Type B pancreatic cell (in vitro differentiated cells): ENCODE results near the gene VANGL2. TPM values are rescaled to one million over a fixed set of nuclear protein-coding genes. Genes with fewer than 3 reads are reported as not detected.

Experiments
- DNase-seq: peaks from one replicate; pipeline ENCODE4 v3.0.0; 2021; ENCODE audit warnings: mixed read lengths; ENCODE audit not compliant: unreplicated experiment; ENCODE audit errors: extremely low spot score
- H3K27ac Mint-ChIP-seq: 2 replicates; pipeline ENCODE4 v1.8.0; 2021; ENCODE audit warnings: mild to moderate bottlenecking, mixed read lengths
- H3K27me3 Mint-ChIP-seq: 2 replicates; pipeline ENCODE4 v1.8.0; 2021; ENCODE audit warnings: mixed read lengths
- H3K36me3 Mint-ChIP-seq: 2 replicates; pipeline ENCODE4 v1.8.0; 2021; ENCODE audit warnings: mixed read lengths
- H3K4me1 Mint-ChIP-seq: one replicate; pipeline ENCODE4 v1.8.0; 2021; ENCODE audit warnings: mixed read lengths; ENCODE audit not compliant: unreplicated experiment
- H3K4me3 Mint-ChIP-seq: 2 replicates; pipeline ENCODE4 v1.8.0; 2021; ENCODE audit warnings: mild to moderate bottlenecking, mixed read lengths
- H3K9me3 Mint-ChIP-seq: 2 replicates; pipeline ENCODE4 v1.8.0; 2021; ENCODE audit warnings: mixed read lengths
- total RNA-seq: library from RNA; stranded (reverse); gene quantifications from 2 replicates; pipeline ENCODE4 v1.2.1, GENCODE V29; 2021; ENCODE audit warnings: low replicate concordance
- TF ChIP-seq, protein P1 (sequence below): fragments of 200-600 bp; sonication (generic); conservative IDR thresholded peaks from 2 replicates; pipeline ENCODE4 v1.5.0; 2021; ENCODE audit warnings: antibody characterized with exemption, mild to moderate bottlenecking

VANGL2 gene
- total RNA-seq, 1 donor from 2014 or later = 67.3 TPM

DNA sequence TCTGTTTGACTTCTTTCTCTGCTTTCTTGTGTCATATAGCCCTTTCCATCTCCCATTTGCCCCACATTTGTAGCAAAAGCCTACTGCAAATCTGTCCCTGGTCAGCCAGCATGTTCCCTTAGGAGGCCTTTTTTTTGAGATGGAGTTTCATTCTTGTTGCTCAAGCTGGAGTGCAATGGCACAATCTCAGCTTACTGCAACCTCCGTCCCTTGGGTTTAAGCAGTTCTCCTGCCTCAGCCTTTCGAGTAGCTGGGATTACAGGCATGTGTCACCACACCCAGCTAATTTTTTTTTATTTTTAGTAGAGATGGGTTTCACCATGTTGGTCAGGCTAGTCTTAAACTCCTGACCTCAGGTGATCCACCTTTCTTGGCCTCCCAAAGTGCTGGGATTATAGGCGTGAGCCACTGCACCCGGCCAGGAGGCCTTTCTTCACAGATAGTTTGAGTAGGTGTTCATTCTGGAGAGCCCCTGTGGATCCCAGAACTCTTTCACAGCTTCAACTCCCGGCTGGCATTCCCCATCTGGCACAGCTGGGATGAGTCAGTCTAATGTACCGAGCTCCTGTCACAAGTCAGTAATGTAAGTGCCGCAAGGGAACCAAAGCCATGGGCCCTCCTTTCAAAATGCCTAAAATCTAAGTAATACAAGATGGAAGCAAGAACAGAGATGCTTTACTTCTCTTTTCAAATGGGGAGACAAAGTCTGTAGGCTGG is 42.9 kb upstream of the VANGL2 start:
- Mint-ChIP-seq H3K4me1 (peaks cover 6% of the 10 kb centered on the region), H3K4me3 (no peak overlapping the region), H3K27ac (no peak overlapping the region), H3K9me3 (no peaks in the 10 kb centered on the region), H3K36me3 (peaks cover 40% of the 10 kb centered on the region), H3K27me3 (no peaks in the 10 kb centered on the region)
- TF ChIP-seq, protein P1, sequence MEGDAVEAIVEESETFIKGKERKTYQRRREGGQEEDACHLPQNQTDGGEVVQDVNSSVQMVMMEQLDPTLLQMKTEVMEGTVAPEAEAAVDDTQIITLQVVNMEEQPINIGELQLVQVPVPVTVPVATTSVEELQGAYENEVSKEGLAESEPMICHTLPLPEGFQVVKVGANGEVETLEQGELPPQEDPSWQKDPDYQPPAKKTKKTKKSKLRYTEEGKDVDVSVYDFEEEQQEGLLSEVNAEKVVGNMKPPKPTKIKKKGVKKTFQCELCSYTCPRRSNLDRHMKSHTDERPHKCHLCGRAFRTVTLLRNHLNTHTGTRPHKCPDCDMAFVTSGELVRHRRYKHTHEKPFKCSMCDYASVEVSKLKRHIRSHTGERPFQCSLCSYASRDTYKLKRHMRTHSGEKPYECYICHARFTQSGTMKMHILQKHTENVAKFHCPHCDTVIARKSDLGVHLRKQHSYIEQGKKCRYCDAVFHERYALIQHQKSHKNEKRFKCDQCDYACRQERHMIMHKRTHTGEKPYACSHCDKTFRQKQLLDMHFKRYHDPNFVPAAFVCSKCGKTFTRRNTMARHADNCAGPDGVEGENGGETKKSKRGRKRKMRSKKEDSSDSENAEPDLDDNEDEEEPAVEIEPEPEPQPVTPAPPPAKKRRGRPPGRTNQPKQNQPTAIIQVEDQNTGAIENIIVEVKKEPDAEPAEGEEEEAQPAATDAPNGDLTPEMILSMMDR = no peak
- no peak for DNase-seq

DNA sequence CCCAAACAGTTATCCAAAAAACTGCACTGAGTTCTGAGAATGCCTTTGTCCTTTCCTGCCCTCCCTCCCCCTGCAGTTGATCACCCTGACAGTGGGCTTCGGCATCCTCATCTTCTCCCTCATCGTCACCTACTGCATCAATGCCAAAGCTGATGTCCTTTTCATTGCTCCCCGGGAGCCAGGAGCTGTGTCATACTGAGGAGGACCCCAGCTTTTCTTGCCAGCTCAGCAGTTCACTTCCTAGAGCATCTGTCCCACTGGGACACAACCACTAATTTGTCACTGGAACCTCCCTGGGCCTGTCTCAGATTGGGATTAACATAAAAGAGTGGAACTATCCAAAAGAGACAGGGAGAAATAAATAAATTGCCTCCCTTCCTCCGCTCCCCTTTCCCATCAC is 42.3 kb upstream of the VANGL2 start:
- no peak overlapping the region for H3K4me3 Mint-ChIP-seq

DNA sequence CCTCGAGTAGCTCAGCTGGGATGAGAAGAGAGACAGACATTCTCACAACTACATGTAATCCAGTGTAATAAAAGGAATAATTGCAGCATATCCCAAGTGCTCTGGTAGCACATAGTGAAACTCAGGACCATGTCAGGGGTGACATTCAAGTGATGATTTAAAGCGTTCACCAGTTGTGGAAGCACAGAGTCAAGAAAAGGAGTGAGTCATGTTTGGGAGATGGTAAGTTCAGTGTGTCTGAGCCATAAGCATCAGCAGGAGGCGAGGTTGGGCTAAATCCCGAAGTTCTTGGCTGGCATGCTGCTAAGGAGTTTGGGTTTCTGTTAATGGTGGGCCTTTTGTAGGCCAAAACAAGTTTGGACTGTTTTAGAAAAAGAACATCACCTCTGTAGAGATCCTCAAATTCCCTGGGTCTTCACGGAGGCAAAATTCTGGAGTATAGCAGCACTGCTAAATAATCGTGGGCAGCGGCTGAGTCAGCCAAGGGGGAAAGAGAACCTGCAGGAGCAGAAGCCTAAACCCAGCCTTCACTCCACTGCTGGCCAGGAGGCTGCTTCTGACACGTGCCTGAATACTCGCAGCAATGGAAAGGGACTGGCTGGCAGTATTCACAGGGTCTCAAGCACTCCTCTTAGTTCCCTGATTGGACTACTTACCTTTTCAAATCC is 40.7 kb upstream of the VANGL2 start:
- TF ChIP-seq, protein P1 = no peak
- H3K4me3 Mint-ChIP-seq = no peak overlapping the region
- peaks cover 36% of the 10 kb centered on the region for H3K36me3 Mint-ChIP-seq
- no peaks in the 10 kb centered on the region for H3K9me3 Mint-ChIP-seq
- peak; percentile 18 for DNase-seq
- H3K4me1 Mint-ChIP-seq = peaks cover 15% of the 10 kb centered on the region
- H3K27ac Mint-ChIP-seq = no peak overlapping the region
- H3K27me3 Mint-ChIP-seq = no peaks in the 10 kb centered on the region

More for the DNA sequence above, 42.3 kb upstream of the VANGL2 start:
- TF ChIP-seq, protein P1 = no peak
- DNase-seq = no peak
- Mint-ChIP-seq H3K36me3 (peaks cover 40% of the 10 kb centered on the region), H3K27me3 (no peaks in the 10 kb centered on the region), H3K27ac (no peak overlapping the region), H3K9me3 (no peaks in the 10 kb centered on the region), H3K4me1 (peaks cover 11% of the 10 kb centered on the region)

DNA sequence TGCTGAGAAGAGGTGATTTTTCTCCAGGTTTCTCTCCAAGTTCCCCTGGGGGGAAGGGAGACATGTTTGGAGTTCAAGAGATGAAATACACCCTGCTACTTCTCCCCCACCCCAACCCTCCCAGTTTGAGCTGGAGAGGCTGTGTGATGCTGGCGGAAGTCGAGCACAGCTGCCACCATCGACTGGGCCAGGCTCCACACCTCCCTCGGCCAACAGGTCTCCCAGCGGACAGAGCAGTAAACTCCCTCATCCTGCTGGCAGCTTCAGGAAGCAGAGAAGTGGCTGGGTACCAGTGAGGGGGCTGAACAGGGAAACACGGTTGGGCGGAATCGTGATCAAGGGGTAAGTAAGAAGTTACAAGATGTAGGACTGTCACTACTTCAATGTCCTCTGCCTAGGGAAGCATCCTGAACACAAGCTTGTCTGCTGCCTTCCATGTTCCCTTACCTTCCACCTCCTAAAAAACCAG is 40.1 kb upstream of the VANGL2 start:
- peaks cover 15% of the 10 kb centered on the region for H3K4me1 Mint-ChIP-seq
- H3K27me3 Mint-ChIP-seq = no peaks in the 10 kb centered on the region
- H3K36me3 Mint-ChIP-seq = peaks cover 34% of the 10 kb centered on the region
- no peaks in the 10 kb centered on the region for H3K9me3 Mint-ChIP-seq
- DNase-seq = peak; percentile 47
- TF ChIP-seq, protein P1 = no peak
- no peak overlapping the region for H3K4me3 Mint-ChIP-seq
- H3K27ac Mint-ChIP-seq = no peak overlapping the region

DNA sequence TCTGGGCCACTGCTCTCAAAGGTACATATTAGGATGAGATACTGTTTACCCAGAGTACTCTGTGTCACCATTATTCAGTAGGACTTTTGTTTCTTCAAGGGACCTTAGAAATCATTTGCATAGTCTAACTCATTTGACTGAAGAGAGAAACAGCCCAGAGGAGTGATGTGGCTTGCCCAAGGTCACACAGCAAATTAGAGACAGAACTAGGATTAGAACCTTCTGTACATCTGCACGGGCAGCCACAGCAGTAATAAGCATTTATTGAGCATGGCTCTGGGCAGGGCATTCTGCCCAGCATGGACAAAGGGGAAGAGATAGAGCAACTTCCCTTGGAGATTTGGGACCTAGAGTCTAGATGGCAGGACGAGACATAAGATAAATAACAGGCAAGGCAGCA is 39.2 kb upstream of the VANGL2 start:
- Mint-ChIP-seq H3K4me1 (peaks cover 15% of the 10 kb centered on the region), H3K27ac (no peak overlapping the region), H3K27me3 (no peaks in the 10 kb centered on the region), H3K36me3 (peaks cover 32% of the 10 kb centered on the region), H3K4me3 (no peak overlapping the region), H3K9me3 (no peaks in the 10 kb centered on the region)
- peak; percentile 32 for DNase-seq
- TF ChIP-seq, protein P1 = no peak
